Stimulated activated CD4-positive, alpha-beta T cell treated with anti-CD3 and anti-CD28 coated beads, Interleukin-15, amount 100 ng/mL, for 1 hour (primary cell): ENCODE measurements around the gene DUSP2.

Source experiments
- DNase-seq, 2 donors: peaks; one replicate each; pipeline ENCODE4 v3.0.0-alpha.2; 2020; ENCODE audit warnings: low read depth in 1 of 2, low spot score in 1 of 2

Gene DUSP2

DNA sequence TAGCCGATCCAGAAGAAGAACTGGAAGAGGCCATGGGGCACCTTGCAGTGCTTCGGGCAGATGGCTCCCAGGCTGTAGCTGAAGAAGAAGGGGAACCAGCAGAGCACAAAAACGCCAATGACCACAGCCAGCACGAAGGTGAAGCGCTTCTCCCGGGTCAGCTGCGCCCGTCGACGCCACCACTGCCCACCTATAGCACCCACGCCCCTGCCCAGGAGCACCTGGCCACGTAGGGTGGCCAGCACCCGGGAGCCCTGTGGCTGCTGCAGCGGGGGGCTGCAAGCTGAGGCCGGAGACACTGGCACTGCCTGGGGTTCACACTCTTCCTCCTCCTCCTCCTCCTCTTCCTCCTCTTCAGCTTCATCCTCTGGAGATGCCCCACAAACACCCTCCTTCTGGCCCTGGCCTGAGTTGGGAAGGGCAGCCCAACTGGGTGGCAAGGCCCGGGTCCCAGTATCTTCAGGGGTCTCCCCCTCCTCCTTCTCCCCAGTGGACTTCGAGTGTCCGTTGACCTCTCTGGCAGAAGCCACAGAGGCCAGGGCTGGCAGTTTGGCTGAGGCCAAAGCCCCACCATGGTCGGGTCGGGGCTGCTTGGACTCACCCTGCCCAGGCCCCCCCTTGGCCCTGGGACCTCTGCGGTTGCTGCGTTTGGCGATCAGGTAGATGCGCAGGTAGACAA lies 30.2 kb downstream of the DUSP2 start:
- DNase-seq: no peak

DNA sequence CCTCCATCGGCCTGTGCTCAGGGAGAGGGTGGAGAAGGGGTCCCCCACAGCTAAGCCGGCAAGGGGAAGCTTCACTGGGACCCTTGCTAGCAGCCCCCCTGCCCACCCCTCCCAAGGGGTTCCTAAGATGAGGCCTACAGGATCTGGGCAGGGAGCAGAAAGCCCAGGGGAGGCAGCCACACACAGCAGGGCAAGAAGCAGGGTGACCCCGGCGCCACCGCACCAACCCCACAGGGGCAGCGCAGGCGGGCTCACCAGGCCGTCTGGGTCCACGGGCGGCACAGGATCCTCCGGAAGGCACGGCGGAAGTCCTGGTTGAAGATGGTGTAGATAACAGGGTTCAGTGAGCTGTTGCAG lies 30.7 kb downstream of the DUSP2 start:
- DNase-seq: no peak

DNA sequence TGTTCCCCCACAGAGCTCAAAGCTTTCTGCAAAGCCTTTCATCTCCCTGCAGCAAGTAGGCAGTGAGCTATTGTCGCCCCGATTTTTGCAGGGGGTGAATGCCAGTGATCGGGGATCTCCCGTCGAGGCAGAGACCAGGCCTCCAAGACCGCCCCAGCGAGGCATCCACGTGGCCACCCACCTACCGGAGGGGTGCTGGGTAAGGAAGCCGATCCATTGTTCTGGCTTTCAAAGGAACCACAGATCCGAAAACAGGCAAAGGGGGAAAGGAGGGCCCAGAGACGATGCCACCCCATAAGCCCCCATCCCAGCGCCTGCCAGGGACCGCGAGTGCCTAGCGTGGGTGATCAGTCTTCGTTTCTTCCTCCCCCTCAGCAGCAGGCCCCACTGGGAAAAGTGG lies 31.3 kb downstream of the DUSP2 start:
- no peak for DNase-seq

DNA sequence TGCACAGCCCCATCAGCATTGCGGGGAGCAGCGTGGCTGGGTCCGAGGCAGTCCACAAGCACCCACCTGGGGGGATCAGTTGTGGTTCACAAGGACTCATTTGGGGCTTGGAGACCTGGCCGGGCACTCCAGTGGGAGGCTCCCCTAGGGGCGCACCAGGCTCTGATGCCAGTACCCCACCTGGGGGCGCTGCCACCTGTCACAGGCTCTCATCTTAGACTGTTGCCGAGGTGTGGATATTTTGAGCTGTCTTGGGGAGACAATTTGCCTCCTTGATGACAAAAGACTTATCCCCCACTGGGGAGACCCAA lies 31.9 kb downstream of the DUSP2 start:
- DNase-seq: no peak

DNA sequence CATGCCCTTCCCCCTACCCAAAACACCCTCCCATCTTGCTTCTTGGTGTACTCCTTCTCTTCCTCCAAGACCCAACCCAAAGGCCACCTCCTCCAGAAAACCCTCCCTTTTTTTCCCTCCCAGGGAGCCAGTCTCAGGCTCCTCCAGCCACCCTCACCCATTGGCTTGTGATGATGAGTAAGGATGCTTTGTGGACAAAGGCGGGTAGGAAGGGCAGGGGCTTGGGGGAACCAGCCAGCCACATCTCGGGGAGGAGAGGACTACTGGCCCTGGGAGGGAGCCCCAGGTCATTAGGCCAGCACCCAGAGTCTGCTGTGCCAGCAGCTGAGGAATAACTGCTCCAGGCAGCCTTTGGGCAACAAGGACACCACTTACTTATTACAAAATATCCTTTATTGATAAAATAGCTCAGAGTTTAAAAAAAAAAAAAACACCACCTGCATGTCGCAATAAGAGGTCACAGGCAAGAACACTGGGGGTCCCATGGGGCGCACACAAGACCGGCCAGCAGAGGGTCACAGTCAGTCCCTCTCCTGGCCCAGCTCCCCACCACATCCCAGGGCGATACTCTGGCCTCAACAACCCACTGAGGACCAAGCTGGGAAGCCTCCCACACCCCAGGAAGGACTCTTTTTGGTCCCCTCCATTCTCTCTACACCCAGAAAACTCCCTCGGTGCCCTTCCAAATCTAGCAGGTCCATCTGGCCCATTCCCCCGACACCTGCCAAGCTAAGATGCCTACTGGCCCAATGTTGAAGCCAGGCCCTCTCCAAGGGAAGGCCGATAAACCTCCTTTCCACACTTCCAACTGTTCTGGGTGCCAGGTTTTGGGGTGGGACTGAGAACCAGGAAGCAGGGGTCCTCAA lies 32.5 kb downstream of the DUSP2 start:
- DNase-seq: no peak

DNA sequence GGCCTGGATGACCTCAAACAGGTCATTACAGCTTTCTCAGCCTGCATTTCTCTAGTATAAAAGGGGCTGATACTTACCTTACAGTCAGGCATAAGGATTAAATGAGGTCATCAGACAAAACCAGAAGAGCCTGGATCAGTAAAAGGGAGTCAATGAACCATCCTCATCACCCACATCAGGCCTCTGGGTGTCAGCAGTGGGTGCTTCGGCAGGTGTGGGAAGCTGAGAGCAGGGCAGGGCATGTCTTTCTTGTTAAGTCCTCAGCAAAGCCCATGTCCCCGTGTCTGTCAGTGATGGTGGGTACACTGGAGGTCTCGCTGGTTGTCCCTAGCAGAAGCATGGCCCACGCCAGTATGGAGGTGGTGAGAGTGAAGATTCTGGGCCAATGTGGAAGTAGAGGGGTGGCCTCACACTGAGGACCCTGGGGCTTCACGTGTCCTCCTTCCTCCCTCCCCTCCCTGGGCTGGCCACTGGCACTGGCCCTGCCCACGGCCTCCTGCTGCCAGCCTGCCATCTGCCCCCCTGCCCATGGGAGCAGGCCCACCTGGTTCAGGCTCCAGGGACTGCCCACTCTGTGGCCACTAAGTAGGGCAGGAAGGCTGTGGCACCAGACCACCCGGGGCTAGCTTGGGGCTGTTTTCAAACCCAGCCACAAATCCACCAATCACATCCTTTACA lies 33.3 kb downstream of the DUSP2 start:
- no peak for DNase-seq

DNA sequence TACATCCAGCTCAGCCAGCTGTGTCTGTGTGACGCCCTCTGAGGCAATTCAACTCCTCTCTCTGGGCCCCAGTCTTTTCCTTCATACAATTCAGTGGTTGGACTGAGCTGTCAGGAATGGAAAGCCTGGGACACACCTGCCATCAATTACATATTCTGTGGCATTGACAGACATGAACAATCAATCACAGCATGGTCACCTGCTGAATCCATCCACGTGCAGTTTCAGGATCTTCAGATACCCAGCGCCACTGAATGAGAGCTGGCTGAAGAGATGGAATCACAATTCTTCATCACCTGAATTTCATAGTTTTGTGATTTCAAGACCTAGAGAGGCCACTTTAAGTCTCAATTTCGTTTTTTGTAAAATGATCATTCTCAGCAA lies 34.0 kb downstream of the DUSP2 start:
- no peak for DNase-seq

DNA sequence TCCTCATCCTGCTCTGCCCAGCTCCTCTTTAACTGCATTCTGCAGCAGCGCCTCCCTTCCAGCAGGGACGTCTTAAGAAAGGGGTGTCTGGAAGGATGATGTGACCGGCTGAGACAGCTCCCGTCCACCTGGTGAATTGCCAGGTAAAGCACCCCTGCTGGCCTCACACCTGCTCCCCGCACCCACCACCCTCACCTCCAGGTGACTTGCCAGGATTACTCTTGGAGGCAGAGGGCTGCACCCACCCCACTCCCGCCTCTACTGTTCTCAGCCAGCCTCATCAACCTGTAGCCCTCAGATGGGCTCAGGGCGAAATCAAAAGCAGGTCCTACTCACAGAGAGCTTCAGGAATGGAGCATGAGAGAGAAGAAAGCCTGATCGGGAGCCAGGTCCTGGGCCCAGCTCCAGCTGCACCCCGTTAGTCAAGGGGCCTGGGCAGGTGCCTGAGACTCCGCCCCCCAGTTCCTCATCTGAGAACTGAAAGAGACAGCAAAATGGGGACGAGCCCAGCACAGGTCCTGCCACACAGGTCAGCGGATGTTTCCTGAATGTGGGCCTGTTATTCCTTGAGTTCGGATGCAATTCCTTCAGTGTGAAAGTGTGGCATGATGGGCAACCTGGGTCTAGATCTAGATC lies 34.5 kb downstream of the DUSP2 start:
- no peak for DNase-seq

DNA sequence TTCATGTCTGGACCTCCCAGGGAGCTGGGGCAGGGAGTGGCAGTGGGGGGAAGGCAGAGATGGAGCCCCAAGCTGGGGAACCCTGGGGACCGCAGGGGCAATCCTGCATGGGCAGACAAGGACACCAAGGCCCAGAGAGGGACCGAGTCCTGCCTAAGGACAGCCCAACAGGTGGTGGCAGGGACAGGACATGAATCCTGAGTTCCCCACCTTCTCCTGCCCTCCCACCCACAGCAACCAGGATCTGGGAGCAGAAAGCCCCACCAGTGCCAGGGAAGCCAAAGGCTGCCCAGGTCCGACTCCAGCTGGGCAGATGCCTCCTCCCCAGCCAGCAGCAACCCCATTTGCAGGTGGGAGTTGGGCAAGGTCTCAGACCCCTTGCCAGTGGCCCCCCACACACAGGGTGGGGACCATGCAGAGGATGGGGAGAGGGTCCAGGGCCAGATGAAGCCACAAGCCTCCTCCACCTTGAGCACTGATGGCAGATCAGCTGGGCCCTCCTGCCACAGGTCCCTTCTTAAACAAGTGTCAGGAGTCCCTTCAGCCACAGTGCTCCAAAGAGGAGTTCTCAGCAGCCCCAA lies 35.2 kb downstream of the DUSP2 start:
- no peak for DNase-seq

DNA sequence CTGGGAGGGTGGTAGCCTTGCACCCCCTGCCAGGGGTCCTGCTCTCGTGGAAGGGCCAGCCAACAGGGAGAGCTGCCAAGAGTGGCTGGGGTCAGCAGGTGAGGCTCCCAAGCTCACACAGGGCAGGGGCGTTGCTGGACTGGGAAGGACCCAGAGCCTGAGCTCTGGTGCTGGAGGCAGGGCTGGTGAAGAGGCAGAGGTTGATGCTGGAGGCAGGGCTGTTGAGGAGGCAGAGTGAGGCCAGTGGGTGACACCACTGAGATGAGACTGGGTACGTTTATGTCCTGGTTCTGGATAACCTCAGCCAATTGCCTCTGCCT lies 35.9 kb downstream of the DUSP2 start:
- no peak for DNase-seq

DNA sequence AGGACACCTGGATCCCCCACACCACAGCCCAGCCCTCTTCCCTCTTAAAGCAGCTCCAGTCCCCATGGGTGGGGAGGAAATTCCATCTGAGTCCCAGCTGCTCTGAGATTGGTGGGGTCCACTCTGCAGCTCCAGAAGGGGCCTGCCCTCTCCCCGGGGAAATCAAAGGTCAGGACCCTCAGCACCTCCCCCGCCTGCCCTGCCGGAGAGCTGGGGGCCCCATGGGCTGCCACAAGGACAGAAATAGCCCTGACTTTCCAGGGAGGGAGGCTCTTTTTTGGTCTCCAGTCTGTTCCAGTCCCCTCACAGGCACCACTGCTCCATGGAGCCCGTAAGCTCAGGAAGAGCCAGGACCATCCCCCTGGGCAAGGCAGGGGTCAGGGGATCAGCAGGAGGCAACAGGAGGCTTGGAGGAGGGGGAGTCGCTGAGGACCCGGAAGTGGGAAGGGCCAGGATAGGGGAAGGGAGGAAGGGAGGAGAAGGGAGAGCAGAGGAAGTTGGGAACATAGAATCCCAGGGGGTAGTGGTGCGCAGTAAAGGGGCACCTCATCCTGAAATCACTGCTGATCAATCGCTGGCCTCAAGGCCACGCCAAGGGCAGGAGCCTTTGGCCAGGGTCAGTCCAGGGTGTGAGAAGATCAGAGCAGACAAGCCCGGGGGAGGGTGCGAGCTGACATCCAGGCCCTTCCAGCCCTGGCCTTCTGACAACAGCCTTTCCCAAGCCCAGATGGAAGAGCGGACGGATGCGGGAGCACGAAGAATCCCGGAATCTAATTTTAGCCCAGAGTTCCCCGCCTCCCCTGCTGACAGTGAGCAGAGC lies 36.5 kb downstream of the DUSP2 start:
- no peak for DNase-seq

DNA sequence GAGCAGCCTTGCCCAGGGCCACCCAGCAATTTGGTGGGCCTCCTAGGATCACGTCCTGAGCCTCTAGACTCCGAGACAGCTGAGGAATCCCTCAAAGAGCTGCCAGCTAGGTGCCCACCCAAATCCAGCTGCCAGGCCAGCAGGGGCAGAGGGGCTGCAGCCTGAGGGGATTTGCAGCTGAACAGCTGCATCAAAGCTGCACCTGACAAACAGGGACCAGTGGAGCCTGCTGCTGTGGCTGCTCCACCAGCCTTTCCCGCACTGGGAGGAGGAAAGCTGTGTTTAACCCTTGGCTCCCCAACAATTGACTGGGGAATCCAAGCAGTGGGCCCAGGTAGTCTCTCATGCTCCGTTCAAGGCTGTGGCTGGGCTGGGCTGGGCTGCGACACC lies 37.1 kb downstream of the DUSP2 start:
- DNase-seq: no peak

DNA sequence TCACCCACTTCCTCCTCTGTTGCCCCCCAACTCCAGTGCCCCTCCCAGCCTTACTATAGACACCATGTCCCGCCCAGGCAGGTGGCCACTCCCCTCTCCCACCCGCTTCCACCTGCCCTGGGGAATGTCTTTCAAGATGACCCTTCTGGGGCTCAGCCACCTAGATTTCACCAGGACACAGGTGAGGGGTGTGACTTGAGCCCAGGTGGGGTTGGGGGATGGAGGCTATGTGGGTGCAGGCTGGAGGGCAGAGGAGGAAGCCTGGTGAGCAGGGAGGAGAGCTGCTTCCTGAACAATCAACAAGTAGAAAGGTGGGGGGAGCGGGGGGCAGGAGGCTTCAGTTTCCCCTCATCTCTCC lies 37.6 kb downstream of the DUSP2 start:
- no peak for DNase-seq

DNA sequence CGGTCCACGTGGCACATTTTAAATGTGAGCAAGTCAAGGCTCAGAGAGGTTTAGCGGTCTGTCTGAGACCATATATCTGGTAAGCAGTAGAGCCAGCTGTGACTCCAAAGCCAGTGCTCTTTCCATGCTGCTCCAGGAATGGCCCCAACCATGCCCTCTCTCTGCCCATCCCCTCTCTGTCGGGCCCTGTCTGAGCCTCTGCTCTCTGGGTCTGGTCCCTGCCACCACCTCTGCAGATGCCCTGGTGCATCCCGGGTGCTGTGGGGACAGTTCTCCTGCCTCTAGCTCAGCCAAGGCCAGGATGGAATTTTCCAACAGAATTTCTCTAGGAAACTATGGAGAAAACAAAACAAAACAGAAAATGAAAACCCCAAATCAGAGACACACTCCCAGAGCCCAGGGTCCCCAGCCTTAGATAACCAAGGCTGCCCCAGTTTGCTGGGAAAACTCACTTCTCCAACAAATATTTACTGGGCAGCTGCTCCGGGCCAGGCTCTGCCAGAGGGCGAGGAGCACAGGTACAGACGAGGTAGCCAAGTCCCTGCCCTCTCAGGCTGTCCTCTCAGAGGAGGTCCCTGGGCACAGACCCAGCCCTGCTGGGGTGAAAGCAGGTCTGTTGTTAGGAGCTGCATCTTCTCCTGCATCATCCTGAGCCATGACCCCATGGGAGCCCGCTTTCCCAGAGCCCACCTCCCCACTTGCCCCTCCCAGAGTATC lies 38.1 kb downstream of the DUSP2 start:
- no peak for DNase-seq

DNA sequence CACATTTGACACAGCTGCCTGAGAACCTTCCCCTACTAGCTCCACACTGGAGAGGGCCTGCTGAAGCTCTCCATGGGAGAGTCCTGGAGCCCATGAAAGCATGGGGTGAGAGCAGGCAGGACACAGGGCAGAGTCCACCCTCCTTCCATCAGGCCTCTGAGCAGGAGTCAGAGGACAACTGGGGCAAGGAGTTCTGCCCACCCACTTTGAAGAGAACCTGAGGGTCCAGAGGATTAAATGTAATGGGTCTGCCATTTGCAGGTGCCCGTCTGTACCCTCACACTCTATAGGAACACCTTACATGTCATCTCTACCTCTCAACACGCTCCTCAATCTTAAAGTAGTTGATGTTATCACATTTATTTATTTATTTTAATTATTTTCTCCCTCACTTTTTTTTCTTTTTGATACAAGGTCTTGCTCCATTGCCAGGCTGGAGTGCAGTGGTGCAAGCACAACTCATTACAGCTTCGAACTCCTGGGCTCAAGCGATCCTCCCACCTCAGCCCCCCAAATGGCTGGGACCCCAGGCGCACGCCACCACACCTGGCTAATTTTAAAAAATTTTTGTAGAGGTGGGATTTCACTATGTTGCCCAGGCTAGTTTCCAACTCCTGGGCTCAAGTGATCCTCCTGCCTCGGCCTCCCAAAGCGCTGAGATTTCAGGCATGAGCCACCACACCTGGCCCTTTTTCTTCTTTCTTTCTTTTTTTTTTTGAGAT lies 39.1 kb downstream of the DUSP2 start:
- no peak for DNase-seq

DNA sequence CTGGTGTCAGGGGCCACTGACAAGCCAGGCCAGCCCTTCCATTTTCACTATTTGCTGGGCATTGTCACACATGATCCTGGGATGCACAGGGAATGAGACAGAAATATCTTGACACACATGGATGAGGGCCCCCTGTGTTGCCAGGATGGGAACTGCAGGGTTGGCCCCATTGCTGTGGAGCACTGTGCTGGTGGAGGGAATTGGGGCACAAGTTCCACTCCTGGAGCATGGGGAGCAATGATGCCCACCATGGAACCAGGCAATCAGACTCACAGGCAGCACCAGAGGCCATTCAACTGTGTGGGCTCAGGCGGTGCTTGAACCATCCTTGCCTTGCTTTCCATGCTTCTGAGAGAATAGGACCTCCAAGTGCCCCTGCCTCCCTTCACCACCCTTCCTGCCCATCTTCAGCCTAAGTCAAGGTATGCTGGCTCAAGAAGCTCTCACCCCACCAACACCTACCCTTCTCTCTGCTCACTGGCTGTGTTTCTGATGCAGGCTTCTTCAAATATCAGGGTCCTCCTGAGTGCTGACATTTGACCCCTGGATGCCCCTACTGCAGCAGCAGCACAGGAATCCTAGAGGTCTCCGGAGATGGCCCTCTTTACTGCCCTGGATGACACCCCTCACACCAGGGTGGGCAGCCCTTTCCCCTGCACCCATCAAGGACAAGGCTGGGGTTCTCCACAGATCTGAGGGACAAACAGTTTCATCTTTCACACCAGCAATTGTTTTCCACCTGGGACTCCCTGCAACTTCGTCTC lies 39.9 kb downstream of the DUSP2 start:
- DNase-seq: no peak

DNA sequence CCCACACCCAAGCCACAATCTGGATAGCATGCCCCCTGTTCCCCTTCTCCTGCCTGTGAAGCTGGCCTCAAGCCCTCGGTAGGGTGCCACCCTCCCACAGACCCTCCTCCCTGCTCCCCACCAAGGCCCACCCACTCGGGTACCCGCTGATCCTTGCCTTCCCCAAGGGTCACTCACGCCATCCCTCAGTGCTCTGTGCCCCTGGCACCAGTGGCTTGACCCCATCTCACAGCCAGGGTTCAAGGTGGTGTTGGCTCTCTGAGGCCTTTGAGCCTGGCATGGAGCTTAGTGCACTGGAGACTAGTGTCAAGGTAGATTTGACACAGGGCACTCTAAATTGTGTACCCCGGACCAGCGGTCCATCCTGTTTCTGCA lies 40.8 kb downstream of the DUSP2 start:
- no peak for DNase-seq

DNA sequence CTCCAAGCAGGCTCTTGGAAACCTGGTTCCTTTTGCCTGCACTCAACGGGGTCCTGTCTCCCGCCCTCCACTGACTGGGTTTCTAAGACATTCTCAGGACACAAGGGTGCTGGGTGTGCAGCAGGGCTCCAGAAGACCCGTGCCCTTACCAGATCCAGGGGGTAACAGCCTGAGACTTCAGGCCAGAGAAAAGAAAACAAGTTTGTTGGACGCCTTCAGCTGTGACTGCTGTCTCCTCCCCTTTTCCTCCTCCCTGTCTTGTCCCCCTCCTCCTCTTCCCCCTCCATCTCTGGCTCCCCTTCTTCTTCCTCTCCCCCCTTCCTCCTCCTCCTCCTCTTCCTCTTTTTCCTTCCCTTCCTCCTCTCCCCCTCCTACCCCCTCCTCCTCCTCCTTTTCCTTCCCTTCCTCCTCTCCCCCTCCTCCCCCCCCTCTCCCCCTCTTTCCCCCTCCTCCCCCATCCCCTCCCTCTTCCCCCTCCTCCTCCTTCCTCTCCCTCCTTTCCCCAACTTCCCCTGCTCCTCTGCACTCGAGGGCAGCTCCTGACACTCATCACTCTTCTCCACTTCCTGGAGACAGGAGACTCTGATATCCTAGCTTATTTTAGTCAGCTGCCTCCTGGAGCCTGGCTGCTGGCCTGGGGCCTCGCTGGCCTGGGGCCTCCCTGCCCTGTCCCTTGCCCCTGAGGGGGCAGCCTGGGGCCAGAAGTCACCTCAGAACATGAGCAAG lies 41.3 kb downstream of the DUSP2 start:
- DNase-seq: no peak
